IPS DF 6.9 (cell line): ENCODE data around the gene TMEM106C.

Experiments used
- DNase-seq: peaks from one replicate; pipeline ENCODE4 v3.0.0-alpha.2; 2013; ENCODE audit warnings: low read depth, low spot score
- H3K27ac ChIP-seq: one replicate; pipeline ENCODE4 v1.5.1; 2013; ENCODE audit warnings: low read length, control low read depth
- H3K27me3 ChIP-seq: 2 replicates; pipeline ENCODE4 v1.6.1; 2013; ENCODE audit warnings: mild to moderate bottlenecking, low read length; ENCODE audit not compliant: control insufficient read depth, insufficient read depth
- H3K36me3 ChIP-seq: 2 replicates; pipeline ENCODE4 v1.6.1; 2013; ENCODE audit warnings: low read length; ENCODE audit not compliant: control insufficient read depth, insufficient read depth
- H3K4me1 ChIP-seq: 2 replicates; pipeline ENCODE4 v1.6.1; 2013; ENCODE audit warnings: low read length; ENCODE audit not compliant: control insufficient read depth, insufficient read depth
- H3K4me3 ChIP-seq: 2 replicates; pipeline ENCODE4 v1.5.1; 2013; ENCODE audit warnings: mild to moderate bottlenecking, low read length
- H3K9me3 ChIP-seq: 2 replicates; pipeline ENCODE4 v1.6.1; 2013; ENCODE audit warnings: low read length, inconsistent platforms; ENCODE audit not compliant: control insufficient read depth, insufficient read depth
- WGBS: extraction: QIAGEN DNeasy Blood & Tissue Kit; methylation state at CpG from one replicate; pipeline ENCODE4 v1.1.7; 2013; ENCODE audit warnings: mixed read lengths, missing lambda C conversion rate; ENCODE audit not compliant: insufficient read length, insufficient coverage; 5-methylcytosine and 5-hydroxymethylcytosine counted together

The TMEM106C gene

GRCh38 chr12:47979166-47979565 lies 15.8 kb downstream of the TMEM106C start:
- H3K4me1 ChIP-seq: no peaks in the 10 kb centered on the region
- DNase-seq: no peak
- H3K27me3 ChIP-seq: no peaks in the 10 kb centered on the region
- H3K9me3 ChIP-seq: no peaks in the 10 kb centered on the region
- H3K36me3 ChIP-seq: no peaks in the 10 kb centered on the region
- no peak overlapping the region for H3K4me3 ChIP-seq
- H3K27ac ChIP-seq: no peak overlapping the region
- WGBS: no CpG with 5 or more reads among the region's 5 CpGs

GRCh38 chr12:47979686-47980085 lies 16.3 kb downstream of the TMEM106C start:
- Histone ChIP-seq H3K9me3 (no peaks in the 10 kb centered on the region), H3K4me3 (no peak overlapping the region), H3K27me3 (no peaks in the 10 kb centered on the region), H3K27ac (no peak overlapping the region), H3K36me3 (no peaks in the 10 kb centered on the region), H3K4me1 (no peaks in the 10 kb centered on the region)
- WGBS: no CpG with 5 or more reads among the region's 11 CpGs
- no peak for DNase-seq

DNA sequence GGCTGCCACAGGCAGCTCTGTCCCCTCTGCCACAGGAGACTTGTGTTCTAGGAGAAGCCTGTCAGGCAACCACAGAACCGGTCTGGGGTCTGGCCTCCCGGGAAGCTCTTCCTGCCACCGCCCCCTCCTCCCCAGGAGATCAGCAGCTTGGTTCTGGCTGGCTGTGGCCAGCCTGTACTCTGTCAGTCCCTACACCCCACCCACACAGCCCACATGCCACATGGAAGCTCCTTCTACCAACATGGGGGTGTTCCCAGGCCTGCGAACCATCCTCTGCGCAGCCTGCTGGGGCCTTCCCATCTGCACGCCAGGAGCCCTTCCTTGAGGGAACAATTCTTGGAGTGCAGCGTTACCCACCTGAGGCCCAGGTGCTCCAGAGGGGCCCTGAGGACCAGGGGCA lies 16.8 kb downstream of the TMEM106C start:
- no peak overlapping the region for H3K4me3 ChIP-seq
- WGBS: no CpG with 5 or more reads among the region's 7 CpGs
- no peaks in the 10 kb centered on the region for H3K4me1 ChIP-seq
- DNase-seq: no peak
- H3K27ac ChIP-seq: no peak overlapping the region
- no peaks in the 10 kb centered on the region for H3K36me3 ChIP-seq
- no peaks in the 10 kb centered on the region for H3K9me3 ChIP-seq
- H3K27me3 ChIP-seq: no peaks in the 10 kb centered on the region

DNA sequence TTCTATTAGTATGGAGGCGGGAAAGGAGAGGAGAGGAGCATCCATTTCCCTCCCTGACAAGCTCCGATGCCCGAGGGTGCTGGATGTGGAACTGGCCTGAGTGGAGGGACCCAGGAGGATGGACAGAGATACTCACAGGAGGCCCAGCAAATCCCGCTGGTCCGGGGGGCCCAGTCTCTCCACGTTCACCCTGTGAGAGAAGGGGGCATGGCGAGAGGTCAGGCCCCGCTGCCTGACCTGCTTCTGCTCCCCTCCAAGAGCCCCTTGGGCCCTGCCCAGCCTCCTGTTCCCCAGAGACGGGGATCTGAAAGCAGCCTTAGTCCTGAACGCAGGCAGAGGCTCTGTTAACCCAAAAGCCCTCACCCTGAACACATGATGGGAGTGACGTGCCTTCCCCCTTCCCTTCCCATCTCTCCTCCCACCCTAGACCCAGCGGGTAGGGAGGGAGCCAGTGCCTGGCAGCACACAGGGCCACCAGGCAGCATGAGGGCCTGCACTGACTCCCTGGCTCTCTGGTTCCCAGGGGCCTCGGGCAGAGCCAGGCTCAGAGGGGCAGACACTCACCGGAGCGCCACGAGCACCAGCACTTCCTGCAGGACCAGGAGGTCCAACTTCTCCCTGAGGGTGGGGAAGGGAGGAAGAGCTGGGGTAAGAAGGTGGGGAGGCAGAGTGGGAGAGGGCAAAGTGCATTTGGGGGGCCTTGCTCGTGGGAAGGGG lies 17.5 kb downstream of the TMEM106C start:
- DNase-seq: no peak
- Histone ChIP-seq H3K4me3 (no peak overlapping the region), H3K36me3 (no peaks in the 10 kb centered on the region), H3K27me3 (no peaks in the 10 kb centered on the region), H3K9me3 (no peaks in the 10 kb centered on the region), H3K27ac (no peak overlapping the region), H3K4me1 (no peaks in the 10 kb centered on the region)
- WGBS: no CpG with 5 or more reads among the region's 17 CpGs

- Histone ChIP-seq H3K4me3 (no peak overlapping the region), H3K27me3 (no peaks in the 10 kb centered on the region), H3K4me1 (no peaks in the 10 kb centered on the region), H3K9me3 (no peaks in the 10 kb centered on the region), H3K27ac (no peak overlapping the region), H3K36me3 (no peaks in the 10 kb centered on the region)
- no peak for DNase-seq
- no CpG with 5 or more reads among the region's 20 CpGs for WGBS
Measured at GRCh38 chr12:47981496-47982260, 18.3 kb downstream of the TMEM106C start.

DNA sequence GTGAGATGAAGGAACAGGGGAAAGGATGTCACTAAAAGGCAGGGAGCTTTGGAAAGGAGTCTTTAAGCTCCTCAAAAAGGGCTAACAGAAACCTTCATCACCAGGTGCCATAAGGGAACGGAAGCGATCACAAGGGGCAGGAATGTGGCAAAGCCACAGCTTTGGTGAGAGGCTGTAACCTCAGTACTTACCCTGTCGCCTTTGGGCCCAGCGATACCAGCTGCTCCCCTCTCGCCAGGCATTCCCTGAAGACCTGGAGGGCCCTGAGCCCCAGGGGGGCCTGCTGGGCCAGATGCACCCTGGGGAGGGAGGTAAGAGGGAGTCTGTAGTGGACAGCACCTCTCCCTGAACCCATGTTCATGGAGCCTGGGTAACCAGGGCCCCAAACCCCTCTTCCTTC lies 18.9 kb downstream of the TMEM106C start:
- Histone ChIP-seq H3K4me1 (no peaks in the 10 kb centered on the region), H3K9me3 (no peaks in the 10 kb centered on the region), H3K4me3 (no peak overlapping the region), H3K27ac (no peak overlapping the region), H3K36me3 (no peaks in the 10 kb centered on the region), H3K27me3 (no peaks in the 10 kb centered on the region)
- no CpG with 5 or more reads among the region's 5 CpGs for WGBS
- DNase-seq: no peak

GRCh38 chr12:47982770-47983169 lies 19.4 kb downstream of the TMEM106C start:
- Histone ChIP-seq H3K9me3 (no peaks in the 10 kb centered on the region), H3K36me3 (no peaks in the 10 kb centered on the region), H3K4me1 (no peaks in the 10 kb centered on the region), H3K27ac (no peak overlapping the region), H3K4me3 (no peak overlapping the region), H3K27me3 (no peaks in the 10 kb centered on the region)
- WGBS: no CpG with 5 or more reads among the region's 11 CpGs
- DNase-seq: no peak

DNA sequence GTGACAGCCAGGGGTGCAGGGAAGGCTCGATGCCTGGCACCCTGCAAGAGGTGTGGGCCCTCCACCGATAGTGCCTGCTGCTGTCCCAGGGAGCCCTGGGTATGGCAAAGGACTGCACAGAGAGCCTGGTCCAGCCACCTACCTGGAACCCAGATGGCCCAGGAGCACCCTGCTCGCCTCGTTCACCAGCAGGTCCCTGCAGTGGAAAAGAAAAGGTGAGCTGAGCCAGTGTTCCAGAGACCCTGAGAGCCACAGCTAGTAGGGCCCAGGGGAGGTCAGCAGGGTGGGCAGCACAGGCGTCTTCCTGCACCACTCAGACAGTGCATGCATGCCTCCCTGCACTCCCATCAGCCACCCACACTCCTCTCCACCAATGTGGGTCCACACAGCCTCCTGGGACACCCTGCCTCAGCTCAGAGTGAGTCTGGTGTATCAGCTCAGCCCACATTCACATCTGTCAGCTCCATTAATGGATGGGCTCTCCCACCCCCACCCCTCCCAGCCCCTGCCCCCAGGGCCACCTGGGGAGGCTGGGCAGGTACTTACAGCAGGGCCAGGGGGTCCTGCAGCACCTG lies 20.2 kb downstream of the TMEM106C start:
- WGBS: no CpG with 5 or more reads among the region's 5 CpGs
- DNase-seq: no peak
- no peaks in the 10 kb centered on the region for H3K36me3 ChIP-seq
- no peaks in the 10 kb centered on the region for H3K4me1 ChIP-seq
- H3K4me3 ChIP-seq: no peak overlapping the region
- H3K27me3 ChIP-seq: no peaks in the 10 kb centered on the region
- no peaks in the 10 kb centered on the region for H3K9me3 ChIP-seq
- H3K27ac ChIP-seq: no peak overlapping the region

DNA sequence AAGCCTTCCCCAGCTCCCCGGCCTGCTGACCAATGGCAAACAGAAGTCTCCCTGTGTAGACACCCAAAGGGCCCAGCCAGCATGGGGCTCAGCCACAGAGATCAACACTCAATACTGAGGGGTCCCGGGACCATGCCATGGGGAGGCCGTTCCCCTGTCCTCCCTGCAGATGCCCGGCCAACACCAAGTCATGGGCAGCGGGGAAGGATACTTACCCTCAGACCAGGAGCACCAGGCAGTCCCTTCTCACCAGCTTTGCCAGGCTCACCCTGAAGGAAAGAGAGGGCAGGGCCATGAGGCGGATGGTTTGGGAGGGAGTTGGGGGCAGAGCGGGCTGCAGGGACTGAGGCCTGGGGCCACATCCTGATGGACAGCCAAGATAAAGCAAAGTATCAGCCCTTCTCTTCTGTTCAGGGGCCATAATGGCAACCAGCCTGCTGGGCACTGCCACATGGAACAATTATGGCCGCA lies 21.0 kb downstream of the TMEM106C start:
- no peak overlapping the region for H3K27ac ChIP-seq
- no peaks in the 10 kb centered on the region for H3K9me3 ChIP-seq
- H3K27me3 ChIP-seq: no peaks in the 10 kb centered on the region
- no CpG with 5 or more reads among the region's 8 CpGs for WGBS
- DNase-seq: no peak
- H3K4me1 ChIP-seq: 0 out of 2 replicates have a peak, but pooled peaks cover 1% of the 10 kb centered on the region
- H3K4me3 ChIP-seq: no peak overlapping the region
- no peaks in the 10 kb centered on the region for H3K36me3 ChIP-seq

DNA sequence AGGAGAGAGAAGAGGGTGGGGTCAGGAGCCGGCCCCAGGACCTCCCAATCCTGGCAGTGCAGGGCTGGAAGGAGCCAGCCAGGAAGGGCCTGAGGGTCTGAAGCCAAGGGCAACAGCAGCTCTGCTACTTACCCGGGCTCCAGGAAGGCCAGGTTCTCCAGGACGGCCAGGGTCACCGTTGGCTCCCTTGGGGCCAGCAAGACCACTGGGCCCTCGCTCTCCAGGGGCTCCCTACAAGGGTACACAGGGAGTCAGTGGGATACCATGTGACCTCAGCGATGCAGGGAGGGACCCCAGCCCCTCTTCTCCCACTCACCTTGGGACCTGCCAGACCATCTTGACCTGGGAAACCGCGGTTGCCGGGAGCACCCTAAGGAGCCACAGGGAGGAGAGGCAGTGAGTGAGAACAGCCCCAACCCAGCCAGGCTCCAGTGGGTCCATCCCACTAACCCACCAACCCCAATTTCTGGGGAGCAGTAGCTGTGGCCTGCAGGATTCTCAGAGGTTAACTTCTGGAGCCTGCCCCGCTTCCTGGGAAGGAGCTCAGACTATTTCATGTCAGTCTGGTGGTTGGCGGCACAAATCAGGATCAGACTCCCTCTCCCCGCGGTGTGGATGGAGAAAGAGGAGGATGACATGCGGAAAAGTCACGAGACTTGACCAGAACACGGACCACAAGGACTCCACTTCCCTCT lies 22.3 kb downstream of the TMEM106C start:
- H3K4me1 ChIP-seq: 0 out of 2 replicates have a peak, but pooled peaks cover 1% of the 10 kb centered on the region
- H3K36me3 ChIP-seq: no peaks in the 10 kb centered on the region
- no peaks in the 10 kb centered on the region for H3K27me3 ChIP-seq
- no peak for DNase-seq
- no CpG with 5 or more reads among the region's 16 CpGs for WGBS
- no peak overlapping the region for H3K27ac ChIP-seq
- H3K4me3 ChIP-seq: no peak overlapping the region
- no peaks in the 10 kb centered on the region for H3K9me3 ChIP-seq
